Epithelial cell of proximal tubule (primary cell): ENCODE measurements around the gene CKLF. TPM values are rescaled to one million over a fixed set of nuclear protein-coding genes. Genes with fewer than 3 reads are reported as not detected.
"Not testable (repeated sequence)": the region's sequence is repeated elsewhere in the genome, so short reads cannot be mapped to it uniquely, and the experiment has no call there.

ENCODE experiments used
- DNase-seq: peaks from one replicate; pipeline ENCODE4 v3.0.0-alpha.2; 2011; ENCODE audit warnings: low read depth
- H3K4me3 ChIP-seq: 2 replicates; pipeline ENCODE4 v1.5.1; 2011; ENCODE audit warnings: low read depth, mild to moderate bottlenecking, low read length
- CTCF ChIP-seq: conservative IDR thresholded peaks from 2 replicates; pipeline ENCODE4 v1.5.1; 2012; ENCODE audit warnings: low read depth, mild to moderate bottlenecking, low read length
- total RNA-seq: library from RNA; depleted of rRNA; stranded (reverse); fragments of >200 nt; gene quantifications from 2 replicates; pipeline ENCODE4 v1.2.3, GENCODE V29; 2015

The CKLF gene
- total RNA-seq, 1 donor from 2014 or later, result 136 TPM

GRCh38 chr16:66509576-66509975, 42.8 kb upstream of the CKLF start:
- no peak for DNase-seq
- no peak overlapping the region for H3K4me3 ChIP-seq
- TF ChIP-seq CTCF, result no peak

GRCh38 chr16:66510298-66510697, 42.1 kb upstream of the CKLF start:
- no peak overlapping the region for H3K4me3 ChIP-seq
- TF ChIP-seq CTCF, result no peak
- DNase-seq, result no peak

GRCh38 chr16:66510711-66511601, 41.4 kb upstream of the CKLF start:
- no peak for DNase-seq
- H3K4me3 ChIP-seq, result no peak overlapping the region
- TF ChIP-seq CTCF, result no peak

GRCh38 chr16:66511602-66512271, 40.6 kb upstream of the CKLF start:
- DNase-seq, result peak; percentile 97
- H3K4me3 ChIP-seq, result peak overlapping the region; percentile 52
- TF ChIP-seq CTCF, result peak; percentile 34

GRCh38 chr16:66512272-66513110, 39.9 kb upstream of the CKLF start:
- H3K4me3 ChIP-seq, result peak overlapping the region; percentile 52
- no peak for TF ChIP-seq CTCF
- DNase-seq, result no peak

- DNase-seq, result no peak
- no peak for TF ChIP-seq CTCF
- H3K4me3 ChIP-seq, result peak overlapping the region; percentile 52
Observed at GRCh38 chr16:66513111-66513723, 39.2 kb upstream of the CKLF start.

- not testable (repeated sequence) for DNase-seq, H3K4me3 ChIP-seq
Observed at GRCh38 chr16:66514391-66514790, 38.0 kb upstream of the CKLF start.

- not testable (repeated sequence) for H3K4me3 ChIP-seq
Observed at GRCh38 chr16:66514980-66515595, 37.3 kb upstream of the CKLF start.

More at GRCh38 chr16:66514980-66515595, 37.3 kb upstream of the CKLF start:
- not testable (repeated sequence) for DNase-seq
